ENCODE measurements around the gene AKR7A3.

- TF ChIP-seq, protein P1, sequence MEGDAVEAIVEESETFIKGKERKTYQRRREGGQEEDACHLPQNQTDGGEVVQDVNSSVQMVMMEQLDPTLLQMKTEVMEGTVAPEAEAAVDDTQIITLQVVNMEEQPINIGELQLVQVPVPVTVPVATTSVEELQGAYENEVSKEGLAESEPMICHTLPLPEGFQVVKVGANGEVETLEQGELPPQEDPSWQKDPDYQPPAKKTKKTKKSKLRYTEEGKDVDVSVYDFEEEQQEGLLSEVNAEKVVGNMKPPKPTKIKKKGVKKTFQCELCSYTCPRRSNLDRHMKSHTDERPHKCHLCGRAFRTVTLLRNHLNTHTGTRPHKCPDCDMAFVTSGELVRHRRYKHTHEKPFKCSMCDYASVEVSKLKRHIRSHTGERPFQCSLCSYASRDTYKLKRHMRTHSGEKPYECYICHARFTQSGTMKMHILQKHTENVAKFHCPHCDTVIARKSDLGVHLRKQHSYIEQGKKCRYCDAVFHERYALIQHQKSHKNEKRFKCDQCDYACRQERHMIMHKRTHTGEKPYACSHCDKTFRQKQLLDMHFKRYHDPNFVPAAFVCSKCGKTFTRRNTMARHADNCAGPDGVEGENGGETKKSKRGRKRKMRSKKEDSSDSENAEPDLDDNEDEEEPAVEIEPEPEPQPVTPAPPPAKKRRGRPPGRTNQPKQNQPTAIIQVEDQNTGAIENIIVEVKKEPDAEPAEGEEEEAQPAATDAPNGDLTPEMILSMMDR (IDR thresholded peaks at IDR 0.05) = no peak
- no peak for TF ChIP-seq POLR2A (IDR thresholded peaks at IDR 0.05)
Observed at GRCh38 chr1:19311503-19311930, 22.9 kb upstream of the AKR7A3 start.

Data from tibial nerve (tissue), 3 donors.